ENCODE data around the gene GLS.
A peak's percentile ranks its signal among the peaks of the same experiment; 100 is the strongest.

Gene GLS

GRCh38 chr2:191003405-191004309 is 123.0 kb downstream of the GLS start:
- DNase-seq (ENCODE audit: low read depth in 1 of 2, low spot score in 1 of 2) = no peak
- TF ChIP-seq JUND (IDR thresholded peaks at IDR 0.05; ENCODE audit: low read depth) = no peak
- in situ Hi-C loops (cut with HindIII; ENCODE audit: low pct_unique_long_range_greater_than_20kb, low sequenced_read_pairs) = no loop called here

GRCh38 chr2:191006297-191006696 is 125.7 kb downstream of the GLS start:
- TF ChIP-seq JUND (IDR thresholded peaks at IDR 0.05; ENCODE audit: low read depth) = no peak
- DNase-seq (ENCODE audit: low read depth in 1 of 2, low spot score in 1 of 2) = no peak
- in situ Hi-C loops (cut with HindIII; ENCODE audit: low pct_unique_long_range_greater_than_20kb, low sequenced_read_pairs) = no loop called here

GRCh38 chr2:191006997-191007783 is 126.6 kb downstream of the GLS start:
- in situ Hi-C loops (cut with HindIII; ENCODE audit: low pct_unique_long_range_greater_than_20kb, low sequenced_read_pairs) = no loop called here
- TF ChIP-seq JUND (IDR thresholded peaks at IDR 0.05; ENCODE audit: low read depth) = no peak
- DNase-seq (ENCODE audit: low read depth in 1 of 2, low spot score in 1 of 2) = no peak

GRCh38 chr2:191008286-191008685 is 127.7 kb downstream of the GLS start:
- DNase-seq (ENCODE audit: low read depth in 1 of 2, low spot score in 1 of 2) = no peak
- TF ChIP-seq JUND (IDR thresholded peaks at IDR 0.05; ENCODE audit: low read depth) = no peak
- in situ Hi-C loops (cut with HindIII; ENCODE audit: low pct_unique_long_range_greater_than_20kb, low sequenced_read_pairs) = no loop called here

- no peak for TF ChIP-seq JUND (IDR thresholded peaks at IDR 0.05; ENCODE audit: low read depth)
- in situ Hi-C loops (cut with HindIII; ENCODE audit: low pct_unique_long_range_greater_than_20kb, low sequenced_read_pairs) = no loop called here
- no peak for DNase-seq (ENCODE audit: low read depth in 1 of 2, low spot score in 1 of 2)
Observed at GRCh38 chr2:191009541-191010374, 129.1 kb downstream of the GLS start.

GRCh38 chr2:191010887-191011885 is 130.6 kb downstream of the GLS start:
- in situ Hi-C loops (cut with HindIII; ENCODE audit: low pct_unique_long_range_greater_than_20kb, low sequenced_read_pairs) = no loop called here
- DNase-seq (ENCODE audit: low read depth in 1 of 2, low spot score in 1 of 2) = no peak
- TF ChIP-seq JUND (IDR thresholded peaks at IDR 0.05; ENCODE audit: low read depth) = no peak

GRCh38 chr2:191012346-191012745 is 131.7 kb downstream of the GLS start:
- no peak for DNase-seq (ENCODE audit: low read depth in 1 of 2, low spot score in 1 of 2)
- TF ChIP-seq JUND (IDR thresholded peaks at IDR 0.05; ENCODE audit: low read depth) = no peak
- in situ Hi-C loops (cut with HindIII; ENCODE audit: low pct_unique_long_range_greater_than_20kb, low sequenced_read_pairs) = no loop called here

GRCh38 chr2:191012845-191013681 is 132.4 kb downstream of the GLS start:
- TF ChIP-seq JUND (IDR thresholded peaks at IDR 0.05; ENCODE audit: low read depth) = no peak
- in situ Hi-C loops (cut with HindIII; ENCODE audit: low pct_unique_long_range_greater_than_20kb, low sequenced_read_pairs) = no loop called here
- DNase-seq (ENCODE audit: low read depth in 1 of 2, low spot score in 1 of 2) = peak in 1 of 2 experiments; percentile 29

- in situ Hi-C loops (cut with HindIII; ENCODE audit: low pct_unique_long_range_greater_than_20kb, low sequenced_read_pairs) = no loop called here
- TF ChIP-seq JUND (IDR thresholded peaks at IDR 0.05; ENCODE audit: low read depth) = no peak
- peak in 1 of 2 experiments; percentile 64 for DNase-seq (ENCODE audit: low read depth in 1 of 2, low spot score in 1 of 2)
Observed at GRCh38 chr2:191013682-191013931, 133.0 kb downstream of the GLS start.

- TF ChIP-seq JUND (IDR thresholded peaks at IDR 0.05; ENCODE audit: low read depth) = 0 out of 2 replicates have a peak, but pooled peaks have one; percentile 29
- DNase-seq (ENCODE audit: low read depth in 1 of 2, low spot score in 1 of 2) = peak; percentile 91 to 93
- in situ Hi-C loops (cut with HindIII; ENCODE audit: low pct_unique_long_range_greater_than_20kb, low sequenced_read_pairs) = no loop called here
Observed at GRCh38 chr2:191013932-191014652, 133.5 kb downstream of the GLS start, which contains the start of gene STAT1. Gene STAT1, minus strand, starts transcription at chr2:191014171. Its CDS starts 4,168 bp downstream, at chr2:191010003.
